Upper lobe of left lung (tissue), 4 donors: Measurements from ENCODE around the gene MYO1G.

Source experiments
- EP300 ChIP-seq, 4 donors: sonication (generic); formaldehyde crosslinking; IDR thresholded peaks; one replicate each; pipeline ENCODE4 v1.5.1; 2017; ENCODE audit warnings: antibody characterized with exemption in 4 of 4, control low read depth in 2 of 4
- TF ChIP-seq, protein P1 (sequence below), 6 experiments: fragments of 450-650 bp in 4 of 6; fragments of 200-600 bp in 2 of 6; sonication (generic) in 2 of 6; IDR thresholded peaks; one replicate each; pipeline ENCODE4 v1.5.1; 2016 to 2019; ENCODE audit warnings: antibody characterized with exemption in 6 of 6

DNA sequence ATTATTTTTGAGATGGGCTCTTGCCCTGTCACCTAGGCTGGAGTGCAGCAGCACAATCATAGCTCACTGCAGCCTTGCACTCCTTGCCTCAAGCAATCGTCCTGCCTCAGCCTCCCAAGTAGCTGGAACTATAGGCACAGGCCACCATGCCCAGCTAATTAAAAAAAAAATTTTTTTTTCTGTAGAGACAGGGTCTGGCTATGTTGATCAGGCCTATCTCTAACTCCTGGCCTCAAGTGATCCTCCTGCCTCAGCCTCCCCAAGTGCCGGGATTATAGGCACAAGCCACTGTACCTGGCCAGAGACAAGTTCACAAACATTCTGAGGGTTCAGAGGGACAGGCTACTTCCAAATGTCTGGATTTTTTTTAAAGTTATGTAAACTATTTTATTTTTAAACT is 61.4 kb downstream of the MYO1G start:
- TF ChIP-seq, protein P1, sequence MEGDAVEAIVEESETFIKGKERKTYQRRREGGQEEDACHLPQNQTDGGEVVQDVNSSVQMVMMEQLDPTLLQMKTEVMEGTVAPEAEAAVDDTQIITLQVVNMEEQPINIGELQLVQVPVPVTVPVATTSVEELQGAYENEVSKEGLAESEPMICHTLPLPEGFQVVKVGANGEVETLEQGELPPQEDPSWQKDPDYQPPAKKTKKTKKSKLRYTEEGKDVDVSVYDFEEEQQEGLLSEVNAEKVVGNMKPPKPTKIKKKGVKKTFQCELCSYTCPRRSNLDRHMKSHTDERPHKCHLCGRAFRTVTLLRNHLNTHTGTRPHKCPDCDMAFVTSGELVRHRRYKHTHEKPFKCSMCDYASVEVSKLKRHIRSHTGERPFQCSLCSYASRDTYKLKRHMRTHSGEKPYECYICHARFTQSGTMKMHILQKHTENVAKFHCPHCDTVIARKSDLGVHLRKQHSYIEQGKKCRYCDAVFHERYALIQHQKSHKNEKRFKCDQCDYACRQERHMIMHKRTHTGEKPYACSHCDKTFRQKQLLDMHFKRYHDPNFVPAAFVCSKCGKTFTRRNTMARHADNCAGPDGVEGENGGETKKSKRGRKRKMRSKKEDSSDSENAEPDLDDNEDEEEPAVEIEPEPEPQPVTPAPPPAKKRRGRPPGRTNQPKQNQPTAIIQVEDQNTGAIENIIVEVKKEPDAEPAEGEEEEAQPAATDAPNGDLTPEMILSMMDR (IDR thresholded peaks at IDR 0.05) = no peak
- TF ChIP-seq EP300 (IDR thresholded peaks at IDR 0.05) = no peak
